ENCODE measurements around the gene CADM1.

Gene CADM1

GRCh38 chr11:115345840-115346239, 158.4 kb downstream of the CADM1 start:
- no peak for DNase-seq

GRCh38 chr11:115345361-115345760, 158.9 kb downstream of the CADM1 start:
- no peak for DNase-seq

GRCh38 chr11:115344846-115345245, 159.4 kb downstream of the CADM1 start:
- DNase-seq, result no peak

- no peak for DNase-seq
These were observed 162.1 kb downstream of the CADM1 start for GRCh38 chr11:115342142-115342541.

- no peak for DNase-seq
These were observed 163.3 kb downstream of the CADM1 start for GRCh38 chr11:115340874-115341273.

GRCh38 chr11:115338476-115338875, 165.7 kb downstream of the CADM1 start:
- DNase-seq, result no peak

GRCh38 chr11:115334932-115335788, 169.1 kb downstream of the CADM1 start:
- DNase-seq, result no peak

GRCh38 chr11:115333949-115334348, 170.3 kb downstream of the CADM1 start:
- DNase-seq, result no peak

GRCh38 chr11:115333121-115333520, 171.1 kb downstream of the CADM1 start:
- DNase-seq, result no peak

- DNase-seq, result no peak
These were observed 173.3 kb downstream of the CADM1 start for GRCh38 chr11:115330684-115331482.

GRCh38 chr11:115326526-115326925, 177.7 kb downstream of the CADM1 start:
- no peak for DNase-seq

- DNase-seq, result no peak
These were observed 178.7 kb downstream of the CADM1 start for GRCh38 chr11:115325523-115325922.

GRCh38 chr11:115324581-115325432, 179.4 kb downstream of the CADM1 start:
- no peak for DNase-seq

GRCh38 chr11:115322553-115323203, 181.5 kb downstream of the CADM1 start:
- no peak for DNase-seq

- DNase-seq, result no peak
These were observed 182.5 kb downstream of the CADM1 start for GRCh38 chr11:115321605-115322289.

GRCh38 chr11:115317277-115318185, 186.7 kb downstream of the CADM1 start:
- no peak for DNase-seq

- no peak for DNase-seq
These were observed 187.5 kb downstream of the CADM1 start for GRCh38 chr11:115316696-115317095.

GRCh38 chr11:115314330-115314920, 189.8 kb downstream of the CADM1 start:
- no peak for DNase-seq

- DNase-seq, result no peak
These were observed 190.9 kb downstream of the CADM1 start for GRCh38 chr11:115313224-115313838.

GRCh38 chr11:115311949-115312348, 192.3 kb downstream of the CADM1 start:
- no peak for DNase-seq

Data from activated gamma-delta T cell (primary cell).